Measurements from ENCODE around the gene BCL7A.

Gene BCL7A

GRCh38 chr12:122106843-122107242, 85.2 kb downstream of the BCL7A start:
- no peak for DNase-seq (ENCODE audit: low read depth)
- H3K4me3 ChIP-seq (ENCODE audit: control insufficient read depth, low read depth, low read length), result no peak overlapping the region
- TF ChIP-seq CTCF (IDR thresholded peaks at IDR 0.05; ENCODE audit: control insufficient read depth, insufficient read depth, low read depth, low read length, missing control alignments), result no peak

- TF ChIP-seq CTCF (IDR thresholded peaks at IDR 0.05; ENCODE audit: control insufficient read depth, insufficient read depth, low read depth, low read length, missing control alignments), result no peak
- peak; percentile 42 for DNase-seq (ENCODE audit: low read depth)
- H3K4me3 ChIP-seq (ENCODE audit: control insufficient read depth, low read depth, low read length), result no peak overlapping the region
These were observed 85.6 kb downstream of the BCL7A start for GRCh38 chr12:122107261-122107660.

DNA sequence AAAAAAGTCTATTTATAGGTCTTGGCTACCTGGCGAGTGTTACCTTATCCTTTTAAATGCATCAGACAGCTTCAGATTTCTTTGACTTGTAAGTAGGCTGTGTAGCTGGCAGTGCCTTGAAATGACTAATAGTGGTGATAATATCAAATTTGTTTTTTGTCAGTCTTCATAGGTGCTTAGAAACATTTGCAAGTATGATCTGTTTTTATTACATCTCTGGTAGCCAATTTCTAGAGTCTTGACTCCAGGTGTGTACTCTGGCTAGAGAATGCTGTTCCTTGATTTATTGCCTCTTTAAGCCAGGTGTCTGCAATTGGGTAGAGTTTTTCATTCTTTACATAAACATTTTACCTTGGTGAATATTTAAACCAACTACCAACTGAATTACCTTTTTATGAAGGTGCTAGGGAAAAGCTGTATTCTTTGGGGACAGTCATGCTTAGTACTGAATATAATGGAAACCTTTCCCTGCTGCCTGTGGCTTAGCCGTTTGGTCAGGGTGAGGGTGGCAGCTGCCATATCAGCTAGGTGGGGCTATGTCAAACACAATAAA, 89.5 kb downstream of the BCL7A start:
- TF ChIP-seq CTCF (IDR thresholded peaks at IDR 0.05; ENCODE audit: control insufficient read depth, insufficient read depth, low read depth, low read length, missing control alignments), result no peak
- DNase-seq (ENCODE audit: low read depth), result no peak
- H3K4me3 ChIP-seq (ENCODE audit: control insufficient read depth, low read depth, low read length), result no peak overlapping the region

Measured in AG09309 (cell line).